Uterus (tissue), 4 donors: ENCODE results near the gene ABHD6. TPM values are rescaled to one million over a fixed set of nuclear protein-coding genes. Genes with fewer than 3 reads are reported as not detected.

Source experiments
- DNase-seq, 2 donors: peaks; one replicate each; pipeline ENCODE4 v3.0.0-alpha.2; 2019 to 2020
- H3K27ac ChIP-seq, 2 donors: fragments of 200-600 bp; sonication (generic); 1 replicate in 1 of 2; 2 replicates in 1 of 2; pipeline ENCODE4 v1.5.1; 2016 to 2018
- H3K27me3 ChIP-seq, 2 donors: fragments of 200-600 bp; sonication (generic); one replicate each; pipeline ENCODE4 v1.5.1; 2018 to 2019; ENCODE audit warnings: control low read depth in 1 of 2
- H3K36me3 ChIP-seq, 2 donors: fragments of 200-600 bp; sonication (generic); one replicate each; pipeline ENCODE4 v1.5.1; 2019; ENCODE audit warnings: control low read depth in 1 of 2
- H3K4me1 ChIP-seq, 2 donors: fragments of 200-600 bp; sonication (generic); one replicate each; pipeline ENCODE4 v1.5.1; 2018 to 2019; ENCODE audit warnings: control low read depth in 1 of 2
- H3K4me3 ChIP-seq, 2 donors: fragments of 200-600 bp; sonication (generic); 1 replicate in 1 of 2; 2 replicates in 1 of 2; pipeline ENCODE4 v1.5.1; 2018 to 2019; ENCODE audit warnings: mild to moderate bottlenecking in 1 of 2
- H3K9me3 ChIP-seq, 2 donors: fragments of 200-600 bp; sonication (generic); one replicate each; pipeline ENCODE4 v1.5.1; 2019; ENCODE audit warnings: control low read depth in 1 of 2
- CTCF ChIP-seq, 4 experiments: fragments of 200-600 bp in 2 of 4; fragments of 450-650 bp in 2 of 4; sonication (generic) in 2 of 4; IDR thresholded peaks; one replicate each; pipeline ENCODE4 v1.5.1; 2016 to 2019; ENCODE audit warnings: antibody characterized with exemption in 4 of 4, mild to moderate bottlenecking in 2 of 4, moderate library complexity in 1 of 4
- POLR2A ChIP-seq, 2 donors: fragments of 450-650 bp; IDR thresholded peaks; one replicate each; pipeline ENCODE4 v1.6.1; 2016; ENCODE audit warnings: antibody characterized with exemption in 2 of 2, mild to moderate bottlenecking in 1 of 2, moderate library complexity in 1 of 2
- intact Hi-C: fragments of 100-400 bp; cut with DNase I; formaldehyde crosslinking; loops from one replicate; pipeline ENCODE4 v1.15.1; 2023; ENCODE audit warnings: low total_unique reads
- total RNA-seq, 4 donors: library from RNA; depleted of rRNA in 3 of 4; stranded (reverse); fragments of >200 nt in 3 of 4; gene quantifications; one replicate each; pipeline versions ENCODE4 v1.1.0 to v1.2.4, GENCODE V29; 2014 to 2023
- donor health status: DM: yes; HTN: yes; CAD: no.

Gene ABHD6
- total RNA-seq, 4 donors from 2014 or later, result 6.7 to 20.6 (median 15.8) TPM

- Histone ChIP-seq H3K36me3 (no peaks in the 10 kb centered on the region), H3K27ac (peak overlapping the region; percentile 79 to 84), H3K4me3 (peak overlapping the region; percentile 51 to 80), H3K4me1 (peaks cover 0 to 4% of the 10 kb centered on the region in 2 donors), H3K27me3 (no peaks in the 10 kb centered on the region), H3K9me3 (no peaks in the 10 kb centered on the region)
- DNase-seq, result no peak
- intact Hi-C loops, result no loop called here
- TF ChIP-seq POLR2A (IDR thresholded peaks at IDR 0.05) (no peak), CTCF (IDR thresholded peaks at IDR 0.05) (no peak)
These were observed 910 bp upstream of the ABHD6 start for GRCh38 chr3:58236527-58237237.

GRCh38 chr3:58237941-58238681, 519 bp downstream of the ABHD6 start:
- Histone ChIP-seq H3K4me3 (peak overlapping the region; percentile 51 to 80), H3K27me3 (no peaks in the 10 kb centered on the region), H3K4me1 (peaks cover 0 to 4% of the 10 kb centered on the region in 2 donors), H3K9me3 (no peaks in the 10 kb centered on the region), H3K27ac (peak overlapping the region; percentile 79 to 84), H3K36me3 (no peaks in the 10 kb centered on the region)
- peak; percentile 63 to 65 for DNase-seq
- TF ChIP-seq POLR2A (IDR thresholded peaks at IDR 0.05), result no peak
- TF ChIP-seq CTCF (IDR thresholded peaks at IDR 0.05), result no peak
- intact Hi-C loops, result no loop called here

GRCh38 chr3:58238830-58239229, 1.2 kb downstream of the ABHD6 start:
- DNase-seq, result no peak
- intact Hi-C loops, result no loop called here
- Histone ChIP-seq H3K27me3 (no peaks in the 10 kb centered on the region), H3K9me3 (no peaks in the 10 kb centered on the region), H3K36me3 (no peaks in the 10 kb centered on the region), H3K4me3 (peak overlapping the region in 1 of 2 donors; percentile 80), H3K4me1 (peaks cover 0 to 4% of the 10 kb centered on the region in 2 donors), H3K27ac (no peak overlapping the region)
- no peak for TF ChIP-seq POLR2A (IDR thresholded peaks at IDR 0.05)
- no peak for TF ChIP-seq CTCF (IDR thresholded peaks at IDR 0.05)

- no peak for DNase-seq
- intact Hi-C loops, result no loop called here
- no peaks in the 10 kb centered on the region for H3K27me3 ChIP-seq
- no peaks in the 10 kb centered on the region for H3K36me3 ChIP-seq
- no peak overlapping the region for H3K4me3 ChIP-seq
- TF ChIP-seq CTCF (IDR thresholded peaks at IDR 0.05) (no peak), POLR2A (IDR thresholded peaks at IDR 0.05) (no peak)
- no peaks in the 10 kb centered on the region for H3K9me3 ChIP-seq
- H3K4me1 ChIP-seq, result peaks cover 0 to 4% of the 10 kb centered on the region in 2 donors
- no peak overlapping the region for H3K27ac ChIP-seq
These were observed 3.9 kb downstream of the ABHD6 start for GRCh38 chr3:58241306-58242044.
